ENCODE results near the gene DAAM1. TPM values are rescaled to one million over a fixed set of nuclear protein-coding genes. Genes with fewer than 3 reads are reported as not detected.

DAAM1 gene
- total RNA-seq, 1 experiment from 2014 or later, result 30.4 TPM

DNA sequence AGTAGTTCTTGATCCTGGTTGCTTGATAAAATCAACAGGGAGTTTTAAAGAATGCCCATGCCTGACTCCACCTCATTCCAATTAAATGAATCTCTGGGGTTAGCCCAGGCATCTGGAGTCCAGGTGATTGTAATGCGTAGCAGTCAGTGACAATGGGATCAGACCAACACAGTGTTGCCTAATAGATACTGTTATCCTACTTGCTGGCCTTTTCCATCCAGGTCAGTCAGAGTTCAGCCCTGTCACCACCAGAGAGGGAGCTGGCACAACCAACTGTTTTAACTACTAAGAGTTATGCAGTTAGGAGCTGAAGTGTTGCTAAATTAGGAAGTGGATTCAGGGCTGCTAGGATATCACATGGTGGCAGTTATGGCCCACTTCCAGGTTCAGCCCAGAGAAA is 169.6 kb downstream of the DAAM1 start:
- POLR2A ChIA-PET, result no interaction called here
- Mint-ChIP-seq H3K9me3 (no peaks in the 10 kb centered on the region), H3K36me3 (peaks cover 12% of the 10 kb centered on the region; the same call in 1 of the 2 replicates), H3K4me1 (peaks cover 14% of the 10 kb centered on the region), H3K4me3 (no peak overlapping the region), H3K27ac (0 out of 2 replicates have a peak overlapping the region, but pooled peaks have one; percentile 35), H3K27me3 (ENCODE audit: low read depth) (no peaks in the 10 kb centered on the region)
- peak; percentile 97 for ATAC-seq
- peak; percentile 24 for DNase-seq (ENCODE audit: low spot score)
- CTCF ChIA-PET, result interaction anchor here (0.7 kb wide), 1 partner anchor 13 kb away, joined by 3 read pairs; no protein-coding TSS in a partner anchor
- TF ChIP-seq, protein P1, sequence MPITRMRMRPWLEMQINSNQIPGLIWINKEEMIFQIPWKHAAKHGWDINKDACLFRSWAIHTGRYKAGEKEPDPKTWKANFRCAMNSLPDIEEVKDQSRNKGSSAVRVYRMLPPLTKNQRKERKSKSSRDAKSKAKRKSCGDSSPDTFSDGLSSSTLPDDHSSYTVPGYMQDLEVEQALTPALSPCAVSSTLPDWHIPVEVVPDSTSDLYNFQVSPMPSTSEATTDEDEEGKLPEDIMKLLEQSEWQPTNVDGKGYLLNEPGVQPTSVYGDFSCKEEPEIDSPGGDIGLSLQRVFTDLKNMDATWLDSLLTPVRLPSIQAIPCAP (CRISPR knock-in tag; IDR thresholded peaks at IDR 0.05), result no peak
- TF ChIP-seq ZNF423 (CRISPR knock-in tag; IDR thresholded peaks at IDR 0.05) (no peak), CREB1 (CRISPR knock-in tag; IDR thresholded peaks at IDR 0.05) (no peak), NR1H2 (CRISPR knock-in tag; IDR thresholded peaks at IDR 0.05) (no peak), HMGA2 (CRISPR knock-in tag; IDR thresholded peaks at IDR 0.05) (no peak), IRF2 (CRISPR knock-in tag; IDR thresholded peaks at IDR 0.05; ENCODE audit: borderline replicate concordance, low read depth) (no peak)
- TF ChIP-seq, protein P2, sequence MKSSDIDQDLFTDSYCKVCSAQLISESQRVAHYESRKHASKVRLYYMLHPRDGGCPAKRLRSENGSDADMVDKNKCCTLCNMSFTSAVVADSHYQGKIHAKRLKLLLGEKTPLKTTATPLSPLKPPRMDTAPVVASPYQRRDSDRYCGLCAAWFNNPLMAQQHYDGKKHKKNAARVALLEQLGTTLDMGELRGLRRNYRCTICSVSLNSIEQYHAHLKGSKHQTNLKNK (CRISPR knock-in tag; IDR thresholded peaks at IDR 0.05), result no peak

DNA sequence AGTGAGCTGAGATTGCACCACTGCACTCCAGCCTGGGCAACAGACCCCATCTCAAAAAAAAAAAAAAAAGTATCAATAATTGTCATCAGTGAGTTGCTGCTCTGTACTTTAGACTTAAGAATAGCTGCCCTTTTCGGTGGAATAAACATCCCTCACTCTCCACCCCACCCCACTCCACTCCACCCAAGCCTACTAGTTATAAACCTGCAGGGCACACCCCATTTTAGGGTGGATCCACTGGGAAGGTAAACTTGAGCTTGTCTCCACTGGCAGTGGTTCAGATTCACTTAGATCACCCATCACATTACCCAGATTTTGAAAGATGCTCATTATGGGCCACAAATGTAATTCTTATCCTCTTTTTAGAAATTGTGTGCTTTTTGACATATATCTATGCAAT is 170.3 kb downstream of the DAAM1 start:
- no peaks in the 10 kb centered on the region for H3K9me3 Mint-ChIP-seq
- H3K4me3 Mint-ChIP-seq, result no peak overlapping the region
- no peak for DNase-seq (ENCODE audit: low spot score)
- POLR2A ChIA-PET, result no interaction called here
- no peak overlapping the region for H3K27ac Mint-ChIP-seq
- ATAC-seq, result no peak
- CTCF ChIA-PET, result interaction anchor here (0.7 kb wide), 1 partner anchor 13 kb away, joined by 3 read pairs; no protein-coding TSS in a partner anchor
- TF ChIP-seq NR1H2 (CRISPR knock-in tag; IDR thresholded peaks at IDR 0.05), result no peak
- TF ChIP-seq, protein P3, sequence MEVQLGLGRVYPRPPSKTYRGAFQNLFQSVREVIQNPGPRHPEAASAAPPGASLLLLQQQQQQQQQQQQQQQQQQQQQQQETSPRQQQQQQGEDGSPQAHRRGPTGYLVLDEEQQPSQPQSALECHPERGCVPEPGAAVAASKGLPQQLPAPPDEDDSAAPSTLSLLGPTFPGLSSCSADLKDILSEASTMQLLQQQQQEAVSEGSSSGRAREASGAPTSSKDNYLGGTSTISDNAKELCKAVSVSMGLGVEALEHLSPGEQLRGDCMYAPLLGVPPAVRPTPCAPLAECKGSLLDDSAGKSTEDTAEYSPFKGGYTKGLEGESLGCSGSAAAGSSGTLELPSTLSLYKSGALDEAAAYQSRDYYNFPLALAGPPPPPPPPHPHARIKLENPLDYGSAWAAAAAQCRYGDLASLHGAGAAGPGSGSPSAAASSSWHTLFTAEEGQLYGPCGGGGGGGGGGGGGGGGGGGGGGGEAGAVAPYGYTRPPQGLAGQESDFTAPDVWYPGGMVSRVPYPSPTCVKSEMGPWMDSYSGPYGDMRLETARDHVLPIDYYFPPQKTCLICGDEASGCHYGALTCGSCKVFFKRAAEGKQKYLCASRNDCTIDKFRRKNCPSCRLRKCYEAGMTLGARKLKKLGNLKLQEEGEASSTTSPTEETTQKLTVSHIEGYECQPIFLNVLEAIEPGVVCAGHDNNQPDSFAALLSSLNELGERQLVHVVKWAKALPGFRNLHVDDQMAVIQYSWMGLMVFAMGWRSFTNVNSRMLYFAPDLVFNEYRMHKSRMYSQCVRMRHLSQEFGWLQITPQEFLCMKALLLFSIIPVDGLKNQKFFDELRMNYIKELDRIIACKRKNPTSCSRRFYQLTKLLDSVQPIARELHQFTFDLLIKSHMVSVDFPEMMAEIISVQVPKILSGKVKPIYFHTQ (CRISPR knock-in tag; IDR thresholded peaks at IDR 0.05), result no peak
- TF ChIP-seq JAZF1 (CRISPR knock-in tag; IDR thresholded peaks at IDR 0.05), result no peak
- no peak for TF ChIP-seq ZNF396 (CRISPR knock-in tag; IDR thresholded peaks at IDR 0.05; ENCODE audit: borderline replicate concordance)
- H3K36me3 Mint-ChIP-seq, result peaks cover 6% of the 10 kb centered on the region; the same call in 1 of the 2 replicates
- no peaks in the 10 kb centered on the region for H3K27me3 Mint-ChIP-seq (ENCODE audit: low read depth)
- peaks cover 14% of the 10 kb centered on the region for H3K4me1 Mint-ChIP-seq

DNA sequence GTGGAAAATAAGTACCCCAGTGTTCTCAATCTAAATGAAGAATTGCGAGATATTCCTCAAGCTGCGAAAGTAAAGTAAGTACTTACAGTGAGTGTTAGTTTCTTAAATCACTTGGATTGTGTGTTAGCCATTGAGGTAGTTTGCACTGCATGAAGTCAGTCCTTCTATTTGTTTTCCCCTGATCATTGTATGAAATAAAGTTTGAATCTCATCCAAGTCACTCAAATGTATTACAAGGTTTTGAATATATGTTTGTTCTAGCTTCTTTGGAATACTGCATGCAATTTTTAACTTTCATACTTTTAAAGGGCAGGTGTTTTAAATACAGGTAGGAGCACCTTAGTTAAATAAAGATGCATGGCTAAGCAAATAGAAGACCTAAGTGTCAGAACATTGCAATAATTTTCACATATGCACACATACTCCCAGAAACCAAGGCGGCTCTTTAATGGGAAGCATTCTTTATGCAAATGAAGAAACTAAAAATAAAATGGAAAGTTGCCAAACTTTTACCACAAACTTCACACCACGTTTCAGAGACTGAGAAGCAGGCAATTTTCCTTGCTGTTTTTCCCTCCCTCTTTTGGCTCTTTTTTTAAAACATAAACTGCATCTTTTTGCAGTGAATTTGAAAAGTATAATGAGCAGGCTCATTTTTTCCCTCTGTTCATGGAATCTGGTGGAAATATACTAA is 171.1 kb downstream of the DAAM1 start:
- ChIA-PET CTCF (no interaction called here), POLR2A (no interaction called here)
- H3K27me3 Mint-ChIP-seq (ENCODE audit: low read depth), result no peaks in the 10 kb centered on the region
- peaks cover 14% of the 10 kb centered on the region for H3K4me1 Mint-ChIP-seq
- H3K36me3 Mint-ChIP-seq, result peaks cover under 1% of the 10 kb centered on the region; the same call in 1 of the 2 replicates
- TF ChIP-seq SP1 (CRISPR knock-in tag; conservative IDR thresholded peaks at IDR 0.05), result no peak
- TF ChIP-seq, protein P4, sequence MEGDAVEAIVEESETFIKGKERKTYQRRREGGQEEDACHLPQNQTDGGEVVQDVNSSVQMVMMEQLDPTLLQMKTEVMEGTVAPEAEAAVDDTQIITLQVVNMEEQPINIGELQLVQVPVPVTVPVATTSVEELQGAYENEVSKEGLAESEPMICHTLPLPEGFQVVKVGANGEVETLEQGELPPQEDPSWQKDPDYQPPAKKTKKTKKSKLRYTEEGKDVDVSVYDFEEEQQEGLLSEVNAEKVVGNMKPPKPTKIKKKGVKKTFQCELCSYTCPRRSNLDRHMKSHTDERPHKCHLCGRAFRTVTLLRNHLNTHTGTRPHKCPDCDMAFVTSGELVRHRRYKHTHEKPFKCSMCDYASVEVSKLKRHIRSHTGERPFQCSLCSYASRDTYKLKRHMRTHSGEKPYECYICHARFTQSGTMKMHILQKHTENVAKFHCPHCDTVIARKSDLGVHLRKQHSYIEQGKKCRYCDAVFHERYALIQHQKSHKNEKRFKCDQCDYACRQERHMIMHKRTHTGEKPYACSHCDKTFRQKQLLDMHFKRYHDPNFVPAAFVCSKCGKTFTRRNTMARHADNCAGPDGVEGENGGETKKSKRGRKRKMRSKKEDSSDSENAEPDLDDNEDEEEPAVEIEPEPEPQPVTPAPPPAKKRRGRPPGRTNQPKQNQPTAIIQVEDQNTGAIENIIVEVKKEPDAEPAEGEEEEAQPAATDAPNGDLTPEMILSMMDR (IDR thresholded peaks at IDR 0.05), result no peak
- TF ChIP-seq, protein P5, sequence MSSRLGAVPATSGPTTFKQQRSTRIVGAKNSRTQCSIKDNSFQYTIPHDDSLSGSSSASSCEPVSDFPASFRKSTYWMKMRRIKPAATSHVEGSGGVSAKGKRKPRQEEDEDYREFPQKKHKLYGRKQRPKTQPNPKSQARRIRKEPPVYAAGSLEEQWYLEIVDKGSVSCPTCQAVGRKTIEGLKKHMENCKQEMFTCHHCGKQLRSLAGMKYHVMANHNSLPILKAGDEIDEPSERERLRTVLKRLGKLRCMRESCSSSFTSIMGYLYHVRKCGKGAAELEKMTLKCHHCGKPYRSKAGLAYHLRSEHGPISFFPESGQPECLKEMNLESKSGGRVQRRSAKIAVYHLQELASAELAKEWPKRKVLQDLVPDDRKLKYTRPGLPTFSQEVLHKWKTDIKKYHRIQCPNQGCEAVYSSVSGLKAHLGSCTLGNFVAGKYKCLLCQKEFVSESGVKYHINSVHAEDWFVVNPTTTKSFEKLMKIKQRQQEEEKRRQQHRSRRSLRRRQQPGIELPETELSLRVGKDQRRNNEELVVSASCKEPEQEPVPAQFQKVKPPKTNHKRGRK (CRISPR knock-in tag; IDR thresholded peaks at IDR 0.05; ENCODE audit: borderline replicate concordance), result no peak
- no peak for TF ChIP-seq KAT7 (CRISPR knock-in tag; IDR thresholded peaks at IDR 0.05; ENCODE audit: borderline replicate concordance)
- no peaks in the 10 kb centered on the region for H3K9me3 Mint-ChIP-seq
- H3K27ac Mint-ChIP-seq, result no peak overlapping the region
- H3K4me3 Mint-ChIP-seq, result no peak overlapping the region
- no peak for ATAC-seq
- no peak for DNase-seq (ENCODE audit: low spot score)
